Smooth muscle cell (in vitro differentiated cells): ENCODE results near the gene PLN. TPM values are rescaled to one million over a fixed set of nuclear protein-coding genes. Genes with fewer than 3 reads are reported as not detected.
A peak's percentile ranks its signal among the peaks of the same experiment; 100 is the strongest.

Experiments used
- DNase-seq: peaks from one replicate; lab custom pipeline; 2025; ENCODE audit not compliant: unreplicated experiment; lab: John Stamatoyannopoulos, UW
- H2AFZ ChIP-seq: fragments of 200-600 bp; sonication (generic); 2 replicates; pipeline ENCODE4 v1.6.0; 2016; ENCODE audit warnings: antibody characterized with exemption, low read depth, mild to moderate bottlenecking
- H3F3A ChIP-seq: fragments of 200-600 bp; sonication (generic); 2 replicates; pipeline ENCODE4 v1.6.0; 2017; ENCODE audit warnings: antibody characterized with exemption, low read depth
- H3K27ac ChIP-seq: fragments of 200-600 bp; sonication (generic); 2 replicates; pipeline ENCODE4 v1.5.1; 2016; ENCODE audit warnings: low read depth, mild to moderate bottlenecking
- H3K27me3 ChIP-seq: fragments of 200-600 bp; sonication (generic); 2 replicates; pipeline ENCODE4 v1.6.1; 2016; ENCODE audit warnings: low read depth, mild to moderate bottlenecking
- H3K36me3 ChIP-seq: fragments of 200-600 bp; sonication (generic); 2 replicates; pipeline ENCODE4 v1.5.1; 2016; ENCODE audit warnings: low read depth
- H3K4me1 ChIP-seq: fragments of 200-600 bp; sonication (generic); 2 replicates; pipeline ENCODE4 v1.5.1; 2016; ENCODE audit warnings: low read depth
- H3K4me2 ChIP-seq: fragments of 200-600 bp; sonication (generic); 2 replicates; pipeline ENCODE4 v1.6.0; 2016; ENCODE audit warnings: mild to moderate bottlenecking
- H3K4me3 ChIP-seq: fragments of 200-600 bp; sonication (generic); 2 replicates; pipeline ENCODE4 v1.5.1; 2016; ENCODE audit warnings: mild to moderate bottlenecking
- H3K79me2 ChIP-seq: fragments of 200-600 bp; sonication (generic); 2 replicates; pipeline ENCODE4 v1.6.0; 2016; ENCODE audit warnings: low read depth, mild to moderate bottlenecking
- H3K9ac ChIP-seq: fragments of 200-600 bp; sonication (generic); 2 replicates; pipeline ENCODE4 v1.6.0; 2016; ENCODE audit warnings: low read depth
- H3K9me3 ChIP-seq: fragments of 200-600 bp; sonication (generic); replicated peaks from 2 replicates; pipeline ENCODE4 v1.5.1; 2016; ENCODE audit warnings: low read depth
- H4K20me1 ChIP-seq: fragments of 200-600 bp; sonication (generic); 2 replicates; pipeline ENCODE4 v1.6.0; 2016; ENCODE audit warnings: low read depth
- WGBS: methylation state at CpG from one replicate; pipeline ENCODE4 v1.1.7; 2016; ENCODE audit warnings: low lambda C conversion rate; 5-methylcytosine and 5-hydroxymethylcytosine counted together
- polyA plus RNA-seq: library from polyadenylated mRNA; unstranded; fragments of >200 nt; fragmentation: Nextera tagmentation; extraction: Ambion mirVana; gene quantifications from 2 replicates; pipeline ENCODE4 v1.2.1, GENCODE V29; 2016
- total RNA-seq: library from RNA; depleted of rRNA; stranded (reverse); fragments of >200 nt; gene quantifications from 2 replicates; pipeline ENCODE4 v1.2.3, GENCODE V29; 2014
- TF ChIP-seq, protein P1 (sequence below): fragments of 200-600 bp; sonication (generic); IDR thresholded peaks from 2 replicates; pipeline ENCODE4 v1.5.1; 2017; ENCODE audit warnings: borderline replicate concordance, mild to moderate bottlenecking, antibody characterized with exemption; ENCODE audit not compliant: insufficient read depth, poor library complexity, severe bottlenecking

Gene PLN
- total and polyA plus RNA-seq, 2 experiments from 2014 or later = 0.75 to 2.9 TPM

DNA sequence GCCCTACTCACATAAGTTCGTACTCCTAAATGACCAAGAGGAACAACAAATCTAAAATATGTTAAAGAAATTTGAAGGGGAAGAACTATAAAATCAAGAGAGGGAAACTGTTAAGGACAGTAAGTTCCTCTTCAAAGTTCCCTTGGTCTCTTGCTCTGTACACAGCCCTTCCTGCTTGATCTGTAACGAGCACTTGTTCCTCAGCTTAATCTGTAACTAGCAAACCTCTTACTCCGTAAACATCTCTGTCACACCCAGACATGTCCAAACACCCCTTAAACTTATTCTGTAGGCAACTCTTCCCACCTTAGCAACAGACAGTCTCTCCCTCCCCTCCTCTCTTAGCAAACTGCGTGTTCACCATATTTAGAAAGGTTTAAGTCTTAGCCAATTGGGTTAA lies 29.9 kb downstream of the PLN start:
- H3K4me2 ChIP-seq = peak overlapping the region; percentile 95
- H3K27me3 ChIP-seq = no peaks in the 10 kb centered on the region
- TF ChIP-seq, protein P1, sequence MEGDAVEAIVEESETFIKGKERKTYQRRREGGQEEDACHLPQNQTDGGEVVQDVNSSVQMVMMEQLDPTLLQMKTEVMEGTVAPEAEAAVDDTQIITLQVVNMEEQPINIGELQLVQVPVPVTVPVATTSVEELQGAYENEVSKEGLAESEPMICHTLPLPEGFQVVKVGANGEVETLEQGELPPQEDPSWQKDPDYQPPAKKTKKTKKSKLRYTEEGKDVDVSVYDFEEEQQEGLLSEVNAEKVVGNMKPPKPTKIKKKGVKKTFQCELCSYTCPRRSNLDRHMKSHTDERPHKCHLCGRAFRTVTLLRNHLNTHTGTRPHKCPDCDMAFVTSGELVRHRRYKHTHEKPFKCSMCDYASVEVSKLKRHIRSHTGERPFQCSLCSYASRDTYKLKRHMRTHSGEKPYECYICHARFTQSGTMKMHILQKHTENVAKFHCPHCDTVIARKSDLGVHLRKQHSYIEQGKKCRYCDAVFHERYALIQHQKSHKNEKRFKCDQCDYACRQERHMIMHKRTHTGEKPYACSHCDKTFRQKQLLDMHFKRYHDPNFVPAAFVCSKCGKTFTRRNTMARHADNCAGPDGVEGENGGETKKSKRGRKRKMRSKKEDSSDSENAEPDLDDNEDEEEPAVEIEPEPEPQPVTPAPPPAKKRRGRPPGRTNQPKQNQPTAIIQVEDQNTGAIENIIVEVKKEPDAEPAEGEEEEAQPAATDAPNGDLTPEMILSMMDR = no peak
- DNase-seq = no peak
- WGBS = 69% methylated on average over 4 of the region's 4 CpGs
- no peaks in the 10 kb centered on the region for H3K9me3 ChIP-seq
- peaks cover 47% of the 10 kb centered on the region for H3K79me2 ChIP-seq
- peak overlapping the region; percentile 100 for H3K9ac ChIP-seq
- peak overlapping the region; percentile 100 for H3K27ac ChIP-seq
- H3K4me1 ChIP-seq = peaks cover 24% of the 10 kb centered on the region
- H4K20me1 ChIP-seq = peaks cover 83% of the 10 kb centered on the region
- no peak overlapping the region for H2AFZ ChIP-seq
- no peaks in the 10 kb centered on the region for H3K36me3 ChIP-seq
- peak overlapping the region; percentile 76 for H3K4me3 ChIP-seq
- peaks cover 33% of the 10 kb centered on the region for H3F3A ChIP-seq

DNA sequence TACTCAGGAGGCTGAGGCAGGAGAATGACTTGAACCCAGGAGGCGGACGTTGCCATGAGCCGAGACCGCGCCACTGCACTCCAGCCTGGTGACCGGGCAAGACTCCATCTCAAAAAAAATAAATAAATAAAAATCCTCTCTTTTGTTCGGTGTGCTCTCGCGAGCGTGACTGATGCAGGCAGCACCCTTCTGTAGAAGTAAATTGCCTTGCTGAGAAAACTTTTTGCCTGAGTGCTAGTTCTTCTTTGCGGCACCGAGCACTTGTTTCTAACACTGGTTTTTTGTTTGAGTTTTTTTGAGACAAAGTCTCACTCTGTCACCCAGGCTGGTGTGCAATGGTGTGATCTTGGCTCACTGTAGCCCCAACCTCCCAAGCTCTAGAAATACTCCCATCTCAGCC lies 30.5 kb downstream of the PLN start:
- H3K9me3 ChIP-seq = no peaks in the 10 kb centered on the region
- 97% methylated on average over 12 of the region's 12 CpGs for WGBS

DNA sequence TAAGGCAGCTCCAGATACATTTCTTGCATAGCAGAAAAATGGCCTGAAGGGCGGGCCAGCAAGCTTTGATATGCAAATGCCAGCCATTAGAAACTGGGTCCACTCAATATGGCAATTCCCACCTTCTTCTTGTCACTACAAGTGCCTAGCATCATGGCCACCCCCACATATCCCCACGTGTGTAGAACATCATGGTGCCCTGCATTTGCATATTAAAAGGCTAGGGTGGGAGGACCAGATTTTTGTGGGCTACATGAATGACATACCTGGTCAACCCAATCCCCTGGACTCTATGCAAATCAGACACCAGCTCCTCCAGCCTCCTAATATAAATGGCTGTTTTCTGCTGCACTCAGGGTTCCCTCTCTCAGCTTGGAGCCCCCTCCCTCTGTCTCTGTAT lies 31.7 kb downstream of the PLN start:
- Histone ChIP-seq H3K79me2 (peaks cover 31% of the 10 kb centered on the region), H3F3A (peaks cover 33% of the 10 kb centered on the region), H2AFZ (no peak overlapping the region), H3K4me1 (peaks cover 11% of the 10 kb centered on the region), H3K9me3 (no peaks in the 10 kb centered on the region), H3K9ac (no peak overlapping the region), H3K4me2 (peak overlapping the region; percentile 95), H3K36me3 (no peaks in the 10 kb centered on the region), H4K20me1 (peaks cover 100% of the 10 kb centered on the region), H3K27ac (peak overlapping the region; percentile 100), H3K27me3 (no peaks in the 10 kb centered on the region), H3K4me3 (no peak overlapping the region)
- DNase-seq = no peak
- 69% methylated on average over 2 of the region's 2 CpGs for WGBS
- TF ChIP-seq, protein P1 = no peak

More for the DNA sequence above, 30.5 kb downstream of the PLN start:
- Histone ChIP-seq H4K20me1 (peaks cover 89% of the 10 kb centered on the region), H3K36me3 (no peaks in the 10 kb centered on the region), H3K4me3 (no peak overlapping the region), H3F3A (peaks cover 33% of the 10 kb centered on the region), H3K27ac (peak overlapping the region; percentile 100), H2AFZ (no peak overlapping the region), H3K4me2 (peak overlapping the region; percentile 95), H3K27me3 (no peaks in the 10 kb centered on the region), H3K9ac (no peak overlapping the region), H3K4me1 (peaks cover 18% of the 10 kb centered on the region), H3K79me2 (peaks cover 40% of the 10 kb centered on the region)
- TF ChIP-seq, protein P1 = no peak
- DNase-seq = no peak
